Osteoblast (primary cell): Measurements from ENCODE around the gene CLSTN2. TPM values are rescaled to one million over a fixed set of nuclear protein-coding genes. Genes with fewer than 3 reads are reported as not detected.

Source experiments
- DNase-seq: peaks from one replicate; pipeline ENCODE4 v3.0.0; 2011; ENCODE audit warnings: low spot score, mixed read lengths; ENCODE audit not compliant: insufficient read length; ENCODE audit errors: missing footprints
- H2AFZ ChIP-seq: 2 replicates; pipeline ENCODE4 v1.6.0; 2011; ENCODE audit warnings: mild to moderate bottlenecking, low read length
- H3K27ac ChIP-seq: 2 replicates; pipeline ENCODE4 v1.5.1; 2011; ENCODE audit warnings: mild to moderate bottlenecking, low read depth, low read length, moderate library complexity
- H3K27me3 ChIP-seq: 2 replicates; pipeline ENCODE4 v1.6.0; 2012; ENCODE audit warnings: mild to moderate bottlenecking, control low read depth, inconsistent platforms, low read length, moderate library complexity; ENCODE audit not compliant: insufficient read depth
- H3K36me3 ChIP-seq: 2 replicates; pipeline ENCODE4 v1.5.1; 2011; ENCODE audit warnings: mild to moderate bottlenecking, low read length, control low read depth, moderate library complexity; ENCODE audit not compliant: insufficient read depth
- H3K4me1 ChIP-seq: 2 replicates; pipeline ENCODE4 v1.5.1; 2011; ENCODE audit warnings: mild to moderate bottlenecking, low read length, control low read depth, moderate library complexity; ENCODE audit not compliant: insufficient read depth
- H3K4me2 ChIP-seq: 2 replicates; pipeline ENCODE4 v1.6.0; 2011; ENCODE audit warnings: mild to moderate bottlenecking, low read length; ENCODE audit not compliant: insufficient read depth
- H3K4me3 ChIP-seq: fragments of 200-600 bp; sonication (generic); 3 replicates; pipeline ENCODE4 v1.5.1; 2012; ENCODE audit warnings: mild to moderate bottlenecking, low read length, inconsistent platforms; ENCODE audit not compliant: insufficient read depth
- H3K79me2 ChIP-seq: 2 replicates; pipeline ENCODE4 v1.6.0; 2012; ENCODE audit warnings: mild to moderate bottlenecking, low read length, control low read depth, inconsistent platforms; ENCODE audit not compliant: insufficient read depth
- H3K9me3 ChIP-seq: 2 replicates; pipeline ENCODE4 v1.5.1; 2011; ENCODE audit warnings: low read depth, low read length, control low read depth
- H4K20me1 ChIP-seq: 2 replicates; pipeline ENCODE4 v1.6.0; 2012; ENCODE audit warnings: mild to moderate bottlenecking, low read length, control low read depth; ENCODE audit not compliant: insufficient read depth
- total RNA-seq: library from RNA; depleted of rRNA; stranded (reverse); fragments of >200 nt; gene quantifications from 2 replicates; pipeline ENCODE4 v1.2.3, GENCODE V29; 2012
- TF ChIP-seq, protein P1 (sequence below): IDR thresholded peaks from 2 replicates; pipeline ENCODE4 v1.5.1; 2011; ENCODE audit warnings: mild to moderate bottlenecking, low read depth, low read length, moderate library complexity; ENCODE audit errors: extremely low read depth

Gene CLSTN2
- total RNA-seq, 1 donor = under 0.01 TPM

DNA sequence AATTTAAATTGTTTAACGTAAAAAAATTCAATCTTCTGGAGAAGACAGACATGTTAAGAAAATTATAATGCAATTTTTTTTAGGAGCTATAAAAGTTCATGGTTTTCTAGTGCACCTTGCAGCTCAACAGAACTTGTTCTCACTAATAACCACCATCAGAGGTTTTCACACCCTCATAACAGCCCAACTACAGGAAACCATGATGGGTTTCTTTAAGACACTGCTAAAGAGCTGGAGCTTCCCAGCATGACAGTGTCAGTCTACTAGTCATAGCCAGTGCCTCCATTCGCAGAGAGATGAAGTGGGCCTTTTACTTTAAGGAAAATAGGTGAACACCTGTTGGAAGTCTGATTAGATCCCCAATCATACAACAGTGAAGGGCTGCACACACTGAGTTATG, 518.8 kb downstream of the CLSTN2 start:
- Histone ChIP-seq H3K9me3 (no peaks in the 10 kb centered on the region), H3K79me2 (no peaks in the 10 kb centered on the region), H4K20me1 (no peaks in the 10 kb centered on the region), H3K27ac (no peak overlapping the region), H3K4me2 (no peak overlapping the region), H2AFZ (no peak overlapping the region), H3K4me1 (no peaks in the 10 kb centered on the region), H3K4me3 (no peak overlapping the region), H3K36me3 (no peaks in the 10 kb centered on the region), H3K27me3 (no peaks in the 10 kb centered on the region)
- TF ChIP-seq, protein P1, sequence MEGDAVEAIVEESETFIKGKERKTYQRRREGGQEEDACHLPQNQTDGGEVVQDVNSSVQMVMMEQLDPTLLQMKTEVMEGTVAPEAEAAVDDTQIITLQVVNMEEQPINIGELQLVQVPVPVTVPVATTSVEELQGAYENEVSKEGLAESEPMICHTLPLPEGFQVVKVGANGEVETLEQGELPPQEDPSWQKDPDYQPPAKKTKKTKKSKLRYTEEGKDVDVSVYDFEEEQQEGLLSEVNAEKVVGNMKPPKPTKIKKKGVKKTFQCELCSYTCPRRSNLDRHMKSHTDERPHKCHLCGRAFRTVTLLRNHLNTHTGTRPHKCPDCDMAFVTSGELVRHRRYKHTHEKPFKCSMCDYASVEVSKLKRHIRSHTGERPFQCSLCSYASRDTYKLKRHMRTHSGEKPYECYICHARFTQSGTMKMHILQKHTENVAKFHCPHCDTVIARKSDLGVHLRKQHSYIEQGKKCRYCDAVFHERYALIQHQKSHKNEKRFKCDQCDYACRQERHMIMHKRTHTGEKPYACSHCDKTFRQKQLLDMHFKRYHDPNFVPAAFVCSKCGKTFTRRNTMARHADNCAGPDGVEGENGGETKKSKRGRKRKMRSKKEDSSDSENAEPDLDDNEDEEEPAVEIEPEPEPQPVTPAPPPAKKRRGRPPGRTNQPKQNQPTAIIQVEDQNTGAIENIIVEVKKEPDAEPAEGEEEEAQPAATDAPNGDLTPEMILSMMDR = no peak
- DNase-seq = no peak

DNA sequence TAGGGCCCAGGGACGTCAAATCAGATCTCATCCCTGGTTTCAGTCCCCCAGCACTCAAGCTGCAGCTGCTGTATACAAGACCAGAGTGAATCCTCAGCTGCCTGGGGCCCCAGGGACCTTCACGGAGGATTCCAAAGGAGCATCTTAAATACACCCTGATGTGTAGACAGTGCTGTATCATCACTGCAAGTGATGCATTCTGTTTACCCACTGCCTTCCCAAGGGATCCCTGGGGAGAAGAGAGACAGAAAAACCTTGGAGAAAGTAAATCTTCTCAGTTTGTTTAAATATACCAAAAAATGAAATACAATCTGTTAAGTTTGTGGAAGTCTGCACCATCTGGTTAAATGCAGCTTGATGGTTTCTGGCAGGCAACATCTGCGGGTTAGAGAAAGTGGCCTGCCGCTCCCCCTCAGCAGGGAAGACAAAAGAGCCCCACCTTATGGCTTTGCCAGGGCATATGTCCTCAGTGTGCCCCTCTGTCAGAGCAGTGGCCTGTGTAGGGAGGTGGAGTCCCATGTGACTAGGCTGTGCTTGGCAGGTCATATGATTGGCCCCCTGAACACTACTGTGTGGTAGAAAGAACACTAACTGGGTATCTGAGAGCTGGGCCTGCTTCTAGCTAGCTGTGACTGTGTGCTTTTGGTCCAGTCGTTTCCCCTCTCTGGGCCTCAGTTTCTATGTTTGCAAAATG, 520.7 kb downstream of the CLSTN2 start:
- no peaks in the 10 kb centered on the region for H3K9me3 ChIP-seq
- no peaks in the 10 kb centered on the region for H3K79me2 ChIP-seq
- TF ChIP-seq, protein P1 = no peak
- H3K4me1 ChIP-seq = no peaks in the 10 kb centered on the region
- H2AFZ ChIP-seq = no peak overlapping the region
- no peaks in the 10 kb centered on the region for H3K27me3 ChIP-seq
- no peaks in the 10 kb centered on the region for H3K36me3 ChIP-seq
- H3K27ac ChIP-seq = no peak overlapping the region
- H3K4me2 ChIP-seq = no peak overlapping the region
- no peak overlapping the region for H3K4me3 ChIP-seq
- DNase-seq = peak; percentile 48
- H4K20me1 ChIP-seq = no peaks in the 10 kb centered on the region

DNA sequence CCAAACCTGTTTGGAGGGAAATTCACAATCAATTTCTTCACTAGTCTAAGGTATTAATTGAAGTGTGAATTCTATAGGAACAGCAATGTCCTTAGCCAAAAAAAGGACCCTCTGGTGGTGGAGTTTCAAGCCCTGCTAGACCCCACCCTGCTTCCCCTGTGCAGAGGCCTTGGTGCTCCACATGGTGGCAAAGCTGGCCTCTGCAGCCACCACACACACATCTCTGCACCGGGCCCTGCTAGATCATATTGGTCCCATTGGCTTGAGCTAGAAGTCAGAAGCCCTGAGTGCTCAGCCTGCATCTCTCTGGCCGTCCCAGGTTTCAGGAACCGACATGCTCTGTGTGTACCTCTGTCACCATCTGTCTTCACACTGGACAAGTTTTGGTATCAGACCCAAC, 522.0 kb downstream of the CLSTN2 start:
- Histone ChIP-seq H3K79me2 (no peaks in the 10 kb centered on the region), H3K4me2 (no peak overlapping the region)
- TF ChIP-seq, protein P1 = no peak

DNA sequence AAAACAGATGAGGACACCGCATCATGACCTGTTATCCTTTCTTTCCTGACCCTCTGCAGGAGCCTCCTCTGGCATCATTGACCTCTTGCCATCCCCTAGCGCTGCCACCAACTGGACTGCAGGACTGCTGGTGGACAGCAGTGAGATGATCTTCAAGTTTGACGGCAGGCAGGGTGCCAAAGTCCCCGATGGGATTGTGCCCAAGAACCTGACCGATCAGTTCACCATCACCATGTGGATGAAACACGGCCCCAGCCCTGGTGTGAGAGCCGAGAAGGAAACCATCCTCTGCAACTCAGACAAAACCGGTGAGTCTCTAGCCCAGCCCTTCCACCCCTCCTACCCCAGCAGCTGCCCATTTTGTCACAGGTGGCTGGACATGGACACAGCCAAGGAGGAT, 524.5 kb downstream of the CLSTN2 start:
- H3K36me3 ChIP-seq = no peaks in the 10 kb centered on the region
- no peaks in the 10 kb centered on the region for H3K4me1 ChIP-seq
- no peak overlapping the region for H3K27ac ChIP-seq
- H4K20me1 ChIP-seq = no peaks in the 10 kb centered on the region
- no peak overlapping the region for H3K4me3 ChIP-seq
- H3K79me2 ChIP-seq = no peaks in the 10 kb centered on the region
- H3K9me3 ChIP-seq = no peaks in the 10 kb centered on the region
- no peak for DNase-seq
- H2AFZ ChIP-seq = no peak overlapping the region
- no peaks in the 10 kb centered on the region for H3K27me3 ChIP-seq
- TF ChIP-seq, protein P1 = no peak
- H3K4me2 ChIP-seq = no peak overlapping the region

More for the DNA sequence above, 522.0 kb downstream of the CLSTN2 start:
- Histone ChIP-seq H3K4me1 (no peaks in the 10 kb centered on the region), H4K20me1 (no peaks in the 10 kb centered on the region), H3K27me3 (no peaks in the 10 kb centered on the region), H2AFZ (no peak overlapping the region), H3K27ac (no peak overlapping the region), H3K9me3 (no peaks in the 10 kb centered on the region), H3K36me3 (no peaks in the 10 kb centered on the region), H3K4me3 (no peak overlapping the region)
- no peak for DNase-seq
